ENCODE measurements around the gene FRMD4A.
"Not testable (repeated sequence)": the region's sequence is repeated elsewhere in the genome, so short reads cannot be mapped to it uniquely, and the experiment has no call there.

The FRMD4A gene

DNA sequence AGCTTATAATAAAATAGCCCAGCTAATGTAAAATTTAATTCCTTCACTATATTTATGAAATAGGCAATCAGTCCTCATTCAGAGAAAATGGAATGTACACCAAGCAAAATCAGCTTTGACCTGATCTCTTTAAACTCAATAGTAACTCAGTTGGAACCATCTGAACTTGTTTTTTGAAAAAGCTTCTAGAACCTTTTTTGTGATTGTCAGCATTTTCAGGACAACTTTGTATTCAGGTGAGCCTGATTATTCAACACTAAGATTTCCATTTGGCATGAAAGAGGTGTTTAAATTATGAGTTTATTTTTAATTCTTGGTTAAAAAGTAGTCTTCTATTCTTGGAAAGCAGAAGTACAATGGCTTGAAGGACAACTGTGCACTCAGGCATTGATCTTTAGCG, 89.5 kb downstream of the FRMD4A start:
- no peak for DNase-seq

GRCh38 chr10:14240253-14241189, 90.2 kb downstream of the FRMD4A start:
- peak in 8 of 56 donors; percentile 8 to 54 (median 14) for DNase-seq

- DNase-seq: not testable (repeated sequence)
Measured at GRCh38 chr10:14238659-14239058, 92.1 kb downstream of the FRMD4A start.

DNA sequence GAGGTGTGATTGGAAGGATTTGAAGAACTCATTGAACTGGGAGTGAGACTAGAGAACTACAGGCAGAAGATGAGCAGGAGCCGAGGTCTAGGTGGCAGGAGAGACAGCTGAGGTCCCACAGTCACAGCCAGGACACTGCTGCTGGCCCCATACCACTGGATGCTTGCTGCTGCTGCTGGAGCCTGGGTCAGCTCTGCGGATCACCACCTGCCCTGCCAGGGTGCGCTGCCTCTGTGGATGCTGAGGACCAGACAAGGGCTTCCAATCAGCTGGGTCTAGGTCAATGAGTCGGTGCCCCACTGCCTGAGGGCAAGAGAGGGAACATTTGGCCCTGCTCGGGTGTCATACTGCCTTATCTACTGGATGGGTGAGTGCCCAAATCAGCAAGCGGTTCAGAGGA, 94.4 kb downstream of the FRMD4A start:
- no peak for DNase-seq

DNA sequence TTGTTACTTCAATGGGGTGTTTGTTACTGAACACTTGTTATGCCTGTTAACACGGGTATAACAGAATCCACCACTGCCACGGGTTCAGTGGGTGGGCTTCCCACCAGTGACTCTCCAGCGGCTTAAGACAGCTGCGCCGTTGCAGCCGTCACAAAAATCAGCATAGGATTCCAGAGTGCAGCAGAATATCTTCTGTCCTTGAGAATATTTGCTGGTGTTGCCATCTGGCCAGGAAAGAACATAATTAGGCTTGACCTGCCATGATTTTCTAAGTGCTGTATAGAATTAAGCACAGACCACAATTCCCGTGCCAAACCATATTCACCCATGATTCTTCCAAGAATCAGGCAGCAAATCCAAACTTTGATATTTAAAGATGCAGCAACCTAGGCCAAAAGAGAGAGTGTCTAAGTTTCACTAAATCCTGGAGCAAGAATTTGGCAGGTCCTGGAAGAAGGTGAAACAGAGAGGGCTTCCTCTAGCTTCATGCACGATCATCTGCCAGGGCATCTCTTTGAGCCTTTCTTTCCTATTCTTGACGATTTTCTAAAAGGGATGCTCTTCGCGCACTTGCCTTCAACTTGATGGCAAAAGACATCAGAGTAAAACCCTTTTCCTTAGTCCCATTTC, 95.0 kb downstream of the FRMD4A start:
- no peak for DNase-seq

GRCh38 chr10:14233566-14233965, 97.2 kb downstream of the FRMD4A start:
- DNase-seq: no peak

DNA sequence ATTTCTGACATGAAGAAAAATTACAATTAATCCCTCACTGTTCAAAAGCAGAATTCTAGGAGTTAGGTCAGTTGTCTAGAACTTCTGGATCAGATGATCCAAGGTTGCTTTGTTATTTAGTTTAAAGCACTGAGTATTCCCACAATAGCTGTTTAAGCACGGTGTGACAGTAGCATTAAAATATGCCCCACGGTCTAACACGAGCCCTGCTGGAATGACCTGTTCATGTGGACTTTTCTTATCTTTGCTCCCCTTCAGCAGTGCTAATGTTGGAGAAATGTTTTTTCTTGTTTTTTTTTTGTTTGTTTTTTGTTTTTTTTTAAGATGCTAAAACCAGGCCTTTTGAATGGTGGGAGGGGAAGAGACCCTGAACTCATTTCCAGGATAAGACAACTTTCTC, 101.9 kb downstream of the FRMD4A start:
- DNase-seq: not testable (repeated sequence)

DNA sequence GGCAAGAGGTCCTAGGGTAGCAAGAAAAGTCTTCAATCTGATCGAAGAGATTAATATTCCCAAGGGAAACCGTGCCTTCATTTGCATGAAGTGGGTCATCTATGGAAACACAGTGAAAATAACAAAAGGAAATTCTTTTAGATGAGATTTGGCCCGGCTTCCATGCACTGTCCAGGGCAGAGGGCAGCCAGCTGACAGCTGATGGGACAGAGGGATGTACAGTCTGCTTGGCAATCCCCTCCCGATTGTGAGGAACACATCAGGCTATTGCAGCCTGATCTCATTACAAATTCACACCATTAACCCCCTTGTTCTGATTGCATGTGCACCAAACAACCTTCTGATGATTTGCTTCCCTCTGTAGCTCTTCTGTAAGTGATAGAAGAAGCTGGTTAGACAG, 105.3 kb downstream of the FRMD4A start:
- peak in 8 of 56 donors; percentile 2 to 45 (median 11) for DNase-seq

DNA sequence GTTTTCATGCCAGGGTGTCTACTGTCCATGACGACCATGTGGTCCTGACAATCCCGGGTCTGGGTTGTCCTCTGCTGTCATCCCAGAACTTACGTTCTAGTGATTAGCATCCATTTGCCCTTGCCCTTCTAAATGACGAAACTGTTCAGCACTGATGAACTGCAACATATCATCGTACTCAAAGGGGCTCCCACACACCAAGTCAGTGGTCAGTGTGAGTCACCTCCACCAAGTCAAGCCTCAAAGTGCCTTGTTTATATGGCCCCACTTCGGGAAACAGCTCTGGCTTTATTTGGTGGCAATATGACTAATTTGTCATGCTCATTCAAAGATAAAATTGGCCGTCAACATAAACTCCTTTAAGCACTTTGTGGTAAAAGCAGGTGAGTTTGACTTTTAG, 110.7 kb downstream of the FRMD4A start:
- no peak for DNase-seq

- DNase-seq: no peak
Measured at GRCh38 chr10:14219411-14219810, 111.3 kb downstream of the FRMD4A start.

DNA sequence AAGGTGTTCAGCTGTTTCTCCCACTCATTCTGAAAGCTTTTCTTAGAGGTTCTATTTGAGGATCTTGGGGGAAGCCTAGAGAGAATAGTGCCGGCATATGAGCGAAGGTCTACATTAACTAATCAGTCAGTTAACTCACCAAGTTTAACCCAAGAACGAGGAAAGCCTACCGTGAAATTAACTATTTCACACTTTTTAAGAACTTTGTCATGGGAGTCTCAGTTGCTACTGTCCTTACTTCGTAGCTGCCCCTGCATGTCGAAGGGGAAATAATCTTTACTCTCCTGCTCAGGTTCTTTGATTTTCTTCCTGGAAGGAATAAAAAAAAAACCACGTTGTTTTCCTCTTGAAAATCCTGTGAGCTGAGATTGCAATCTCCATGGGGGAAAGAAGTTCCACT, 115.1 kb downstream of the FRMD4A start:
- no peak for DNase-seq

GRCh38 chr10:14213703-14214102, 117.0 kb downstream of the FRMD4A start:
- DNase-seq: not testable (repeated sequence)

- DNase-seq: no peak
Measured at GRCh38 chr10:14211610-14212009, 119.1 kb downstream of the FRMD4A start.

DNA sequence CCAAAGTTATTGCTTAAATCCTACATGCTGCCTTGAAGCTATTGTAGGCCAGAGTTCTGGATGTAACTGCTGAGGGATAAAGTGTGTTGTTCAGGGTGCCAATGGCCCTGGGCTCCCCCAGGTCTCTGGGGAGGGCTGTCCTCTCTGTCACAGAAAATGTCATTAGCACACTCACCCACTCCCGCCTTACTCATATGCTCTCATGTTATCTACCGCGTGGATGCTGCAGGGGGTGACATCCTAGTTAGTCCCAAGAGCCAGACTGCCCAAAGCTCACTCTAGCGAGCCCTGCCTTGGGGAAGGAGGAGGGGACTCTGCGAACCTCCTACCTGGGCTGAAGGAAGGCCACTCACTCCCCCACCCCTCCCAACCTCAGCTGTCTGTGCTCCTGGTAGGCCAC, 122.5 kb downstream of the FRMD4A start:
- DNase-seq: no peak

DNA sequence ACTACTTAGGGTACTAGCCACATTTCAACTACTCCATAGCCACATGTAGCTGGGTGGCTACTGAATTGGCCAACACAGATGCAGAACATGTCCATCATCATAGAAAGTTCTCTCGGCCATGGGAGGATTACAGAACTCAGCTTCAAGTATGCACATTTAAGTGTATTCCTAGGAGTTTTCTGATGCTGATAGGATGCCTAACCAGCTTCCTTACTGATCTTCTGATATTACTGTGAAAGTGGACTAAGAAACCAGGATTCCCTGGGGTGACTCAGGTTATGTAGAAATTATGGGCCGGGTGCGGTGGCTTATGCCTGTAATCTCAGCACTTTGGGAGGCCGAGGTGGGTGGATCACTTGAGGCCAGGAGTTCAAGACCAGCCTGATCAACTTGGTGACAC, 125.5 kb downstream of the FRMD4A start:
- DNase-seq: no peak

DNA sequence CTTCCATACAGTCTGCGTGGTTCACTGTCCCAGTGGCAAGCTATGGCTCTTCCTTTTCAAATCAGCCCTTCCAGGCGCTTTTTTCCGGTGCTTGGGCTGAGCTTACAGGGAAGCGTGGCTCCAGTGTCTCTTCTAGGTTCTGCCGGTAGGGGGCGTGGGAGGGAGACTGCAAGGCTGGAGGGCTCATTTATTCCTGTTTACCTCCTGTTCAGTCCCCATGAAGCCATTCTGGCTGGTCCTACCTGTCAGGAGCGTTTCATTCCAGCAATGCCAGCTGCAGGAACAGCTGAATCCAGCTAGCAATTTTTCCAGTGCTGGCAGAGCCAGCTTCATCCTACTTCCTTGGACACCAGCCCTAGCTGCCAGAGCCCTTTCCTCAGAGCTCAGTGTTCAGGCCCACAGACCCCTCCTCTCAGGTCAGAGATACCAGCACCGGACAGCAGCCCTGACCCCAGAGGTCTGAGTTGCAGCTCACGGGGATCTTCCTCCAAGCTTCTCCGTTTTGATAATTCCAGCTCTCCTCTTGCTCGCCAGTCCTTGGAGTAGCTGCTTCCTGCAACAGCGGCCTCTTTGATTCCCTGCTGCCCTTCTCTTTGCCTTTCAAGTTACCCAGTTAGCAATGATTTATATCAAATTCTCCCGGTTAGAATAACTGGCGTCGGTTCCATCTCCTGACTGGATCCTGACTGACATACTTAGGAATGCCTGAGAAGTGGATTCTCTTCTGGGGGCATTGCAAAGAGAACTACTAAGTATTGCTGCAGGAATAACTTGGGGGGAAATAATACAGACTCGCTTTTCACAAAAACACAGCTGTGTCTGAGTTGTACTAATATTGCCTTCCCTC, 129.8 kb downstream of the FRMD4A start:
- peak in 1 of 56 donors; percentile 1 for DNase-seq

- DNase-seq: not testable (repeated sequence)
Measured at GRCh38 chr10:14199098-14199497, 131.6 kb downstream of the FRMD4A start.

- no peak for DNase-seq
Measured at GRCh38 chr10:14198078-14198477, 132.6 kb downstream of the FRMD4A start.

DNA sequence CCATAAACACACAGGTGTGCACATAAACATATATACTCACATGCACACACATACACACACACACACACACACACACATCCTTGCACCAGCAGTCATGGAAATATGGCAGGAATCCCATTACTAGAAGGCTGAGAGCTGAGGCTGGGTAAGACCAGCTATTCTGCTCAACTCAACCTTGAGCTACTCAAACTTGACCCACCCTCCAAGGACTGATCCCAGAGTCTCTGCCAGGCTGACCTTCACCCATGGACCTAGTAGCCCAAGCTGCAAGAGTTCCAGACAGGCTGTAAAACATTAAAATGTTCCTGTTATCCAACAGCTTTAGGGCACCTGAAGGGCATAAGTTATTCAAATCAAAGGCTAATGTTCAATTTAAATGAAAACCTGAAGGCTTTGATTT, 134.6 kb downstream of the FRMD4A start:
- no peak for DNase-seq

- DNase-seq: no peak
Measured at GRCh38 chr10:14195433-14195832, 135.3 kb downstream of the FRMD4A start.

GRCh38 chr10:14192746-14193145, 138.0 kb downstream of the FRMD4A start:
- no peak for DNase-seq

DNA sequence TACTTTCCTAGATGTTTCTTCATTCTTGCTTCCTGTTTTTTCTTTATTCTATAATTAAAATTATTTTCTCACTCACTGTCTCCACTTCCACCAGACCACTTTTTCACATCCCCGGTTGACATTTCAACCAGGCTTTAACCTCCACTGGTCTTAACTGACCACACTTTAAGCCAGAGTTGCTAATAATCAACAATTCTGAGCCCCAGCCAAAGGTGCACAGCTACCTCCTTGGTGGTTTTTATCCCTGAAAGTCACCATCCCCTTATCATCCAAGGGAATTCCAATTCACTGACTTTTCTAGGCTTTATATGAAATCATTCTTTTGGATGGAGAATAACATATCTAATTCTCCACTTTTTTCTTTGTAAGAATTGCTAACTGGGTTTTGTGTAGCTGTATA, 138.9 kb downstream of the FRMD4A start:
- DNase-seq: no peak

Measured in amygdala (tissue), 56 donors.